Esophagus muscularis mucosa (tissue), 3 donors: ENCODE measurements around the gene ZC3H18.

ENCODE experiments used
- POLR2A ChIP-seq: fragments of 450-650 bp; IDR thresholded peaks from one replicate; pipeline ENCODE4 v1.6.1; 2017; ENCODE audit warnings: antibody characterized with exemption, moderate library complexity, mild to moderate bottlenecking, low read depth
- POLR2AphosphoS5 ChIP-seq, 2 donors: sonication (generic); formaldehyde crosslinking; IDR thresholded peaks; one replicate each; pipeline ENCODE4 v1.6.1; 2017; ENCODE audit warnings: antibody characterized with exemption in 2 of 2
- TF ChIP-seq, protein P1 (sequence below), 3 experiments: fragments of 200-600 bp in 2 of 3; fragments of 450-650 bp in 1 of 3; sonication (generic) in 2 of 3; IDR thresholded peaks; one replicate each; pipeline ENCODE4 v1.5.1; 2017 to 2019; ENCODE audit warnings: antibody characterized with exemption in 3 of 3, mild to moderate bottlenecking in 2 of 3, moderate library complexity in 1 of 3

DNA sequence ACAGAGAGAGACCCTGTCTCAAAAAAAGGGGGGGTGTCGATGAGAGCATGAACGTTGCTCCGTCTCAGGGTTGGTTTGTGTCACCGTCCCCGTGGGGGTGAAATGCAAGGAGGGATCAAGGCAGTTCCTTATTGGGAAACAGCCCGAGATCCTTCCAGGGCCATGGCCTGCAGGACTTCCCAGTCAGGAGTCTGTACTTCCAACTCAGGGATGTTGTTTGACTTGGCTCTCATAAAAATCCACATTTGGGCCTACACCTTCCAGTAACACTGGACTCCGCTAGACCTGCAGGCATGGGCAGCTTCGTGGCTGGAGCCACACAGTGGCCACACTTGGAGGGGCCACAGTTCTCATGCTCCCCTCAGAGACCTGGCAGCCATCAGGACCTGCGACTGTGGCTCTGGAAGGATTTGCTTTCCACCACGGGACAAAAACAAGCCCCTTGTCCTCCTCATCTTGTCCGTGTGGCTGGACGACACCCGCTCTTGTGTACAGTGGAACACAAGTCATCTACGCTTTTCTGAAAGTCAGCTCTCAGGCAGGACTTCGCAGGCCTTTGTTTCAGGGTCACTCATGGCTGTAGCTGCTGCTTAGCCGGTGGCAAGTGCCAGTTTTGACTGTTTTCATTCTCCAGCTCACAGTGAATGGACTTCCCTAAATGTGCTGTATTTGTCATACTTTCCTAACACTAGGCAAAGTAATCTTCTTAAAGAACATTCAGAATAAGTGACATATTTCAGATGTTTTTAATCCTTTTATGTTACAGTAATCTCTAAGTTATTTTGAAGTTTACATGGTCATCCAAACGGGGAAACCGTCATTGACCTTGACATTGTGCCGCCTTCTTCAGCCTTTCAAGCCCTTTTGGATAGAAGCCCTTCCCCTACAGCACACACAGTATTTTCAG is 44.0 kb downstream of the ZC3H18 start:
- TF ChIP-seq POLR2A (no peak), POLR2AphosphoS5 (IDR thresholded peaks at IDR 0.05) (no peak)
- TF ChIP-seq, protein P1, sequence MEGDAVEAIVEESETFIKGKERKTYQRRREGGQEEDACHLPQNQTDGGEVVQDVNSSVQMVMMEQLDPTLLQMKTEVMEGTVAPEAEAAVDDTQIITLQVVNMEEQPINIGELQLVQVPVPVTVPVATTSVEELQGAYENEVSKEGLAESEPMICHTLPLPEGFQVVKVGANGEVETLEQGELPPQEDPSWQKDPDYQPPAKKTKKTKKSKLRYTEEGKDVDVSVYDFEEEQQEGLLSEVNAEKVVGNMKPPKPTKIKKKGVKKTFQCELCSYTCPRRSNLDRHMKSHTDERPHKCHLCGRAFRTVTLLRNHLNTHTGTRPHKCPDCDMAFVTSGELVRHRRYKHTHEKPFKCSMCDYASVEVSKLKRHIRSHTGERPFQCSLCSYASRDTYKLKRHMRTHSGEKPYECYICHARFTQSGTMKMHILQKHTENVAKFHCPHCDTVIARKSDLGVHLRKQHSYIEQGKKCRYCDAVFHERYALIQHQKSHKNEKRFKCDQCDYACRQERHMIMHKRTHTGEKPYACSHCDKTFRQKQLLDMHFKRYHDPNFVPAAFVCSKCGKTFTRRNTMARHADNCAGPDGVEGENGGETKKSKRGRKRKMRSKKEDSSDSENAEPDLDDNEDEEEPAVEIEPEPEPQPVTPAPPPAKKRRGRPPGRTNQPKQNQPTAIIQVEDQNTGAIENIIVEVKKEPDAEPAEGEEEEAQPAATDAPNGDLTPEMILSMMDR (IDR thresholded peaks at IDR 0.05) = no peak
